Muscle of leg (tissue), 11 donors: Measurements from ENCODE around the gene DLG1. TPM values are rescaled to one million over a fixed set of nuclear protein-coding genes. Genes with fewer than 3 reads are reported as not detected.

ENCODE experiments used
- DNase-seq: peaks from one replicate; pipeline ENCODE4 v3.0.0; 2013
- H3K27ac ChIP-seq: one replicate; pipeline ENCODE4 v1.5.1; 2013; ENCODE audit warnings: mild to moderate bottlenecking, low read length, control low read depth
- H3K27me3 ChIP-seq: one replicate; pipeline ENCODE4 v1.6.1; 2013; ENCODE audit warnings: low read length; ENCODE audit not compliant: control insufficient read depth, insufficient read depth
- H3K36me3 ChIP-seq: one replicate; pipeline ENCODE4 v1.6.1; 2013; ENCODE audit warnings: low read length; ENCODE audit not compliant: control insufficient read depth, insufficient read depth
- H3K4me1 ChIP-seq: one replicate; pipeline ENCODE4 v1.6.1; 2013; ENCODE audit warnings: low read length; ENCODE audit not compliant: control insufficient read depth, insufficient read depth
- H3K4me3 ChIP-seq: one replicate; pipeline ENCODE4 v1.5.1; 2013; ENCODE audit warnings: low read length, control low read depth
- H3K9me3 ChIP-seq: replicated peaks from 2 replicates; pipeline ENCODE4 v1.6.1; 2013; ENCODE audit warnings: low read depth, low read length; ENCODE audit not compliant: control insufficient read depth
- WGBS: methylation state at CpG from one replicate; pipeline ENCODE4 v1.1.5; 2013; ENCODE audit warnings: missing lambda C conversion rate; ENCODE audit not compliant: insufficient coverage; 5-methylcytosine and 5-hydroxymethylcytosine counted together
- polyA plus RNA-seq, 8 donors: library from polyadenylated mRNA; unstranded; fragments of 120-200 nt; gene quantifications; one replicate each; pipeline versions ENCODE4 v1.2.1 to v1.2.3, GENCODE V29; 2013; ENCODE audit warnings: inconsistent platforms in 1 of 8, low replicate concordance in 1 of 8; ENCODE audit not compliant: insufficient read length in 8 of 8, insufficient read depth in 1 of 8
- total RNA-seq: library from RNA; stranded (reverse); fragments of 120-200 nt; gene quantifications from one replicate; pipeline ENCODE4 v1.2.4, GENCODE V29; 2013

The DLG1 gene
- total and polyA plus RNA-seq, 9 donors, result 27.7 to 47.3 (median 39.0) TPM

DNA sequence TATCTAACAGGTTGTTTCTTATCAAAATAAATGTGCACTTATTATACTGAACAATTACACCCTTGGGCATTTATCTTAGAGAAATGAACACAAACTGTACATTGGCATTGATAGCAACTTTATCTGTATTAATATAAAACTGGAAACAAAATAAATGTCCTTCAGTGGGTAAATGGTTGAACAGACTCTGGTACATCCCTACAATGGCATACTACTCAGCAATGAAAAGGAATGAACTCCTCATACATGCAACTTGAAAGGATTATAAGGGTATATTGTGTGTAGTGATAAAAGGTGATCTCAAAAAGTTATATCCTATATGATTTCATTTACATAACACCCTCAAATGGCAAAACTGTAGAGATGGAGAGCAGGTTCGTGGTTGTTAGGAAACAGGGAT is 23.7 kb upstream of the DLG1 start:
- no CpG with 5 or more reads among the region's 1 CpG for WGBS
- H3K4me3 ChIP-seq, result no peak overlapping the region
- DNase-seq, result no peak
- no peaks in the 10 kb centered on the region for H3K9me3 ChIP-seq
- H3K4me1 ChIP-seq, result no peaks in the 10 kb centered on the region
- no peak overlapping the region for H3K27ac ChIP-seq
- no peaks in the 10 kb centered on the region for H3K27me3 ChIP-seq
- no peaks in the 10 kb centered on the region for H3K36me3 ChIP-seq

DNA sequence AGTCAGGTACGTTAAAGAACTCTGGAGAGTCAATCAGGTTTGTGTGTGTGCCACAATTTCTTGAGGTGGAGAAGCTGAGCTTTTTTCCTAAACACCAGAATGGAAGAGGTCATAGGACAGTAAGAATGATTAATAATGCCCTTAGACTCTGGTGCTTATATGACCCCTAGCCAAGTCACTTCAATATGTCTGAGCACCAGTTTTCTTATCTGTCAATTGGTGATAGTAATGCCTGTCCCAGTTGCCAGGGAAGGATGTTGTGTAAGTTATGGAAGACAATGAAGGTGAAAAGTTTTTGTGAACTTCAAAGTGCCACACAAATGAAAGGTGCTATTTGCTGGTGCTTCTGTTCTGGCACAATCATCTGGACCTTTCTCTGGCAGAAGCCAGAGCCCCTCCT is 22.2 kb upstream of the DLG1 start:
- no CpG with 5 or more reads among the region's 1 CpG for WGBS
- H3K27me3 ChIP-seq, result no peaks in the 10 kb centered on the region
- H3K36me3 ChIP-seq, result no peaks in the 10 kb centered on the region
- H3K27ac ChIP-seq, result no peak overlapping the region
- H3K4me3 ChIP-seq, result no peak overlapping the region
- no peaks in the 10 kb centered on the region for H3K9me3 ChIP-seq
- no peaks in the 10 kb centered on the region for H3K4me1 ChIP-seq
- no peak for DNase-seq

DNA sequence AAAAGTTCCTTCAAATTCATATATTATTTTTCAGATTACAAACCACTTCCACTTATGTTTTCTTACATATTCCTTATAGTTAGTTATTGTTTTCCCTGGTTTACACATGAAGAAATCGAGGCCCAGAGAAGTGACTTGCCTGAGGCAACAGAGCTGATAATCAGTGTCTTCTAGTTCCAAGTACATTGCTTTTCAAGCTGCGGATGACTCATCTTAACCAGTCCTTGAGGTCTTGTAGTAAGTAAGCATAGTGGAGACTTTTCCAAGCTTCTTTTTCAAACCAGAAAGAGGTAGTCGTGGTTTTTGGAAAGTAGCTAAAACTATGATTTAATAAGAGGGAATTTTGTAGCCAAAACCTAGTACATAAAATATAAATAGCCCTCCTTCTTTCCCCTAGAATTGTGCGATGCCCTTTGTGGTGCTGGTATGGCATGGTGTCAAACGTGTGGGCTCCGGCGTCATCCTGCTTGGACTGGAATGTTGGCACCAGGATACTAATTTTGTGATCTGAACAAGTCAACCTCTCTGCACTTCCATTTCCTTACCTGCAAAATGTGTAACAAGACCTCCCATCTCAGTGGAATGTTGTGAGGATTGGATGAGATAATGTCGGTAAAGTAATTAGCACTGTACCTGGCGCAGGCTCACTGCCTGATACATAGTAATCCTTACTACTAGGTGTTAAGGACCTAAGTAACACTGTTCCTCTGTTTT is 19.0 kb upstream of the DLG1 start:
- no peak overlapping the region for H3K27ac ChIP-seq
- peak; percentile 73 for DNase-seq
- H3K4me1 ChIP-seq, result no peaks in the 10 kb centered on the region

DNA sequence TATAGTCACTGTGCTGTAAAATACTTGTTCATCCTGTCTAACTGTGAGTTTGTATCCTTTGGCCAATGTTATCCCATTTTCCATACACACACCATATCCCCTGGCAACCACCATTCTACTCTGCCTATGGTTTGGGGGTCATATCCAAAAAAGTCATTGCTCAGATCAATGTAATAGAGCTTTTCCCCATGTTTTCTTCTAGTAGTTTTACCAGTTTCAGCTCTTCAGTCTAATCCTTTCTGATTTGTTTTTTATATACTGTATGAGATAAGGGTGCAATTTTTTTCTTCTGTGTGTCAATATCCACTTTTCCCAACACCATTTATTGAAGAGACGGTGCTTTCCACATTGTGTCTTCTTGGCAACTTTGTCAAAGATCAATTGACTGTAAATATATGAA is 14.0 kb upstream of the DLG1 start:
- no peak for DNase-seq
- H3K27me3 ChIP-seq, result no peaks in the 10 kb centered on the region
- no peak overlapping the region for H3K4me3 ChIP-seq
- H3K9me3 ChIP-seq, result peaks cover 2% of the 10 kb centered on the region
- no peak overlapping the region for H3K27ac ChIP-seq
- no CpG with 5 or more reads among the region's 1 CpG for WGBS
- H3K4me1 ChIP-seq, result peaks cover 3% of the 10 kb centered on the region
- no peaks in the 10 kb centered on the region for H3K36me3 ChIP-seq

More for the DNA sequence above, 19.0 kb upstream of the DLG1 start:
- WGBS, result 67% methylated on average over 1 of the region's 9 CpGs
- Histone ChIP-seq H3K9me3 (peaks cover under 1% of the 10 kb centered on the region), H3K36me3 (no peaks in the 10 kb centered on the region), H3K4me3 (no peak overlapping the region), H3K27me3 (no peaks in the 10 kb centered on the region)

DNA sequence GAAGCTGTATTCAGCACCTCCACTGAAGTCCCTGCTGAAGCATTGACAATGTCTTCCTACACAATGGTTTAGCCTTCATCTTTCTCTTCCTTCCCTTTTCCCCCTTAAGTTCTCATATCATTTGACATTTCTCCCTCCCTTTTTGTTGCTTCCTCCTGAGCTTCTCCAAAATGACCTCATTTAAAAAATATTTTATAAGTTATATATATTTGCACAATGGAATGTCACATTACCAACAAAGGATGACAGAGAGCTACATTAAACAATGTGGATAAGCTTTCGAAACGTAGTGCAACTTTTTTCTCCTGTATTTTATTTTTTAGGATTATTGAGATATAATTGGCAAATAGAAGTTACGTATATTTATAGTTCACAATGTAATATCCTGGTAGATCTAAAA is 13.2 kb upstream of the DLG1 start:
- Histone ChIP-seq H3K36me3 (no peaks in the 10 kb centered on the region), H3K4me3 (no peak overlapping the region), H3K27ac (no peak overlapping the region), H3K4me1 (peaks cover 3% of the 10 kb centered on the region), H3K9me3 (peaks cover 2% of the 10 kb centered on the region), H3K27me3 (no peaks in the 10 kb centered on the region)
- DNase-seq, result no peak
- no CpG with 5 or more reads among the region's 3 CpGs for WGBS

DNA sequence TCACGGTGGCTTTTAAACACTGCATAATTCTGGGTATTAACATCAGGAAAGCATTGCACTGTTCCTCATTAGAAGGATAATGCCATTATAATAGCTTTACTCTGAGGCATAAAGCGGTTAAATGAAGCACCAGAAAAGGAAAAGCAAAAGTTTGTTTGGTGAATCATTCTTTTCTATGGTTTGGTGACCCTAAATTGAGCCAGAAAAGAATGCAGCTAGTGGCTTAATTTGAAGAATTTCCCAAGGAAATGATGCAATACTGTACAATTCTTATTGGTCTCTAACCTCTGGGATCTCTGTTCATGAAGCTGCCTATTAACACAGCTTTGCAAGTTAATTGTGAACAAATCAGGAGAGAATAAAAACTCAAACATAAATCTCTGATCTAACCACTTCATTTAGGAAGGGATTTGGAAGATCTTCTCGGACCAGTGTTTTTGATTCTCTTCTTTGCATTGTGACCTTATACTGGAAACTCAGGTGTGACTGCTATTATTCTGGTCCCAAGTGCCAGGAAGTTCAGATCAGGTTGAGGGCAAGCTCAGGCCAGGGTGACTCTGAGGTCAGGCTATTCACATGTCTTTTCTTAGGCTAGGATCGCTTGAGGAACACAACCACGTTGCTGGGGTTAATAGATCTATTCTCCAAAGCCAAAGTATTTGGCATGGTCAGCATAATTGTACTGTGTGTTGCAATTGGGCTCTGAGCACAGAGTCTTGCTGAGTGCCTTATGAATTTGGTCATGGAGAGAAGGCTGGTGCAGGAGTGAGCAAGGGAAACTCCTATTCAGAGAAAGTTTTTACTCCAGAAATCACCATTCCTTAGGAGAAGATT is 11.3 kb upstream of the DLG1 start:
- H3K4me3 ChIP-seq, result no peak overlapping the region
- DNase-seq, result peak; percentile 47
- H3K27me3 ChIP-seq, result no peaks in the 10 kb centered on the region
- WGBS, result 13% methylated on average over 2 of the region's 5 CpGs
- no peaks in the 10 kb centered on the region for H3K36me3 ChIP-seq
- H3K27ac ChIP-seq, result peak overlapping the region; percentile 11
- peaks cover 3% of the 10 kb centered on the region for H3K4me1 ChIP-seq
- H3K9me3 ChIP-seq, result peaks cover 2% of the 10 kb centered on the region

DNA sequence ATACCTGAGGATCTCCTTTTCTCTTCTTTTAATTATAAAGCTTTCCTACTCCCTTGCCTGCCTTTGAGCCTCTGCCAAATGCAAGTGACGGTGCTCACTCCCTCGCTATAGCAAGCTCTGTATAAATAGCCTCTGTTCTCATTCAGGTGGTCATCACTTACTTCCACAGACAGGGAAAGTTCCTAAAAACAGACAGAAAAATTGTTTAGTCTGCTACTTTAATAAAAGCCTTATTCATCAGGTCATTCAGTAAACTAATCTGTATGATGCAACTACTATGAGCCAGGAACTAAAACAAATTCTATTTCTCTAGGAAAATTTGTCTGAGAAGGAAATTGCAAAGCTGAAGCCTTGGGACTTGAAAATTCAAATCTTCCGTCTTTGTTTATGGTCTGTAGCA is 10.2 kb upstream of the DLG1 start:
- peaks cover 3% of the 10 kb centered on the region for H3K4me1 ChIP-seq
- DNase-seq, result peak; percentile 65
- H3K36me3 ChIP-seq, result no peaks in the 10 kb centered on the region
- no peak overlapping the region for H3K4me3 ChIP-seq
- 49% methylated on average over 2 of the region's 3 CpGs for WGBS
- H3K9me3 ChIP-seq, result peaks cover 2% of the 10 kb centered on the region
- H3K27ac ChIP-seq, result peak overlapping the region; percentile 52
- no peaks in the 10 kb centered on the region for H3K27me3 ChIP-seq

DNA sequence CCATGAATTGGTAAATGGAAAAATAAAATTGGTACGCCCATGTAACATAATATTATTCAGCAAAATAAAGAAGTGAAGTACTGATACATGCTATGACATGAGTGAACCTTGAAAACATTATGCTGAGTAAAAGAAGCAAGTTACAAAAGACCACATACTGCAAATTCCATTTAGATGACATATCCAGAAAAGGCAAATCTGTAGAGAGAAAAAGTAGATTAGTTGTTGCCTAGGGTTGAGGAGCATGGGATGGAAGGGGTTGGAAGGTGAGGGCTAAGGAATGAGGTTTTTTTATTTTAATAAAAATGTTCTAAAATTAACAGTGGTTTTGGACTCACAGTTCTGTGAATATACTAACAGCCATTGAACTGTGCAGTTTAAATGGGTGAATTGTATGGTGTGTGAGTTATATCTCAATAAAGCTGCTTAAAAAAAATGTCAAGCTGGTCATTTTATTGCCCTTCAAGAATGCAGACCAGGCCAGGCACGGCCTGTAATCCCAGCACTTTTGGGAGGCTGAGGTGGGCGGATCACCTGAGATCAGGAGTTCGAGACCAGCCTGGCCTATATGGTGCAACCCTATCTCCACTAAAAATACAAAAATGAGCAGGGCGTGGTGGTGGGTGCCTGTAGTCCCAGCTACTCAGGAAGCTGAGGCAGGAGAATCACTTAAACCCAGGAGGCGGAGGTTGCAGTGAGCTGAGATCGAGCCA is 8.1 kb upstream of the DLG1 start:
- peak; percentile 47 for DNase-seq
- no peaks in the 10 kb centered on the region for H3K9me3 ChIP-seq
- no peak overlapping the region for H3K27ac ChIP-seq
- H3K4me1 ChIP-seq, result peaks cover 3% of the 10 kb centered on the region
- no peaks in the 10 kb centered on the region for H3K36me3 ChIP-seq
- H3K27me3 ChIP-seq, result no peaks in the 10 kb centered on the region
- WGBS, result 65% methylated on average over 2 of the region's 7 CpGs
- H3K4me3 ChIP-seq, result no peak overlapping the region

DNA sequence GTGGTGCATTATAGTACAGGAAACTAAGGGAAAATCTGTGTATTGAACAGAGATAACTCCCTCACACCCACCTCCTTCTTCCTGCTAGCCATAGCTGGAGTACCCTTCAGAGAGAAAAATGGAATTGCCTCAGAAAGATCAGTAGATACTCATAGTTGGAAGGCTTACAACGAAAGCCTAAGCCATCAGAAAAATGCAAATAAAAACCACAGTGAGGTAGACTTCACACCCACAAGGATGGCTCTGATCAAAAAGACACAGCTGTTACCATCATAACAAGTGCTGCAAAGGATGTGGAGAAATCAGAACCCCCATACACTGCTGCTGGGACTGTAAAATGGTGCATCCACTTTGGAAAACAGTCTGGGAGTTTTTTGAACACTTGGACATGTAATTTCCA is 7.4 kb upstream of the DLG1 start:
- no peak overlapping the region for H3K27ac ChIP-seq
- H3K4me1 ChIP-seq, result peaks cover 3% of the 10 kb centered on the region
- no peaks in the 10 kb centered on the region for H3K36me3 ChIP-seq
- no CpG with 5 or more reads among the region's 1 CpG for WGBS
- H3K9me3 ChIP-seq, result no peaks in the 10 kb centered on the region
- DNase-seq, result no peak
- H3K27me3 ChIP-seq, result no peaks in the 10 kb centered on the region
- no peak overlapping the region for H3K4me3 ChIP-seq

DNA sequence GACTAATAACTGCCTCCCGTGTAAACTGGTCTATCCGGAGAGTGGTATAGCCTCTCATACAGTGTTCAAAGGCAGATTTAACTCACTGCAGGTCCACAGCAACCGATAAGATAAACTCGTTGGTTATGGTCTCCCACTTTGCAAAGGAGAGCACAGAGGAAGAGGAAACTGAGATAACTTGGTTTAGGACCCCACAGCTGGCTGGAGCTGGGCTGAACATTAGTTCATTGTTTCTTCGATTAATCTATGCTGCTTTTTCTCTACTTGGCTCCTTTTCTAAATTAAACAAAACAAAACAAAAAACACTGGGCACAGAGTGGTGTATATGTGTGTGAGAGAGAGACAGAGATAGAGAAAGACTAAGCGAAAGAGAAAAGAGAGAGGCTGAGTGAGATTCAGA is 5.0 kb upstream of the DLG1 start:
- no peak for DNase-seq
- whole genome bisulfite sequencing, result 96% methylated on average over 3 of the region's 6 CpGs
- Histone ChIP-seq H3K36me3 (no peaks in the 10 kb centered on the region), H3K9me3 (no peaks in the 10 kb centered on the region), H3K27me3 (no peaks in the 10 kb centered on the region), H3K27ac (no peak overlapping the region), H3K4me3 (no peak overlapping the region), H3K4me1 (peaks cover 6% of the 10 kb centered on the region)
